ENCODE measurements around the gene CHST15.

DNA sequence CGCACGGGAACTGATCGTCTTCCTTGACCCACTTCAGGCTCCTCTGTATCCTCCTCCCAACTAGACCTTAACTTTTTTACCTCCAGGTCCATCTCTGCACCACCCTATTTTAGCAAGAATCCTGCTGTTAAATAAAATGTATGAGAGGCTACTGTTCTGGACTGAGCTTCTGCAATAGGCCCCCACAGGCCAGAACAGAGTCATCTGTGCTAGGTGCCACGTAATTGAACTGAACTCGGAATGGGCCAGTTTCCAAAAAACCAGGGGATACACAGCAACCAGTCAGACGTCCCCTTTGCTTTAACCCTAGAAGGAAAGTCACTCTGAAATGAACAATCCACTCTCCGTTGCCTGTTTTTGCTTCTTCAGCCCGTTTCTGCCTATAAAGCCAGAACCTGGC lies 71.3 kb downstream of the CHST15 start:
- TF ChIP-seq POLR2A (IDR thresholded peaks at IDR 0.05; ENCODE audit: low read depth, low read length) = no peak
- no peak for TF ChIP-seq PAX5 (IDR thresholded peaks at IDR 0.05; ENCODE audit: insufficient read depth, low read length, severe bottlenecking)

Measured in GM12891 (cell line).